Ishikawa (cell line): ENCODE data around the gene DCDC2.

Source experiments
- CEBPB ChIP-seq: IDR thresholded peaks from 2 replicates; pipeline ENCODE4 v1.6.1; 2012
- CREB1 ChIP-seq: IDR thresholded peaks from 2 replicates; pipeline ENCODE4 v1.6.1; 2012; ENCODE audit warnings: low read depth
- EGR1 ChIP-seq: IDR thresholded peaks from 2 replicates; pipeline ENCODE4 v1.6.1; 2012
- EP300 ChIP-seq: IDR thresholded peaks from 2 replicates; pipeline ENCODE4 v1.6.1; 2012; ENCODE audit warnings: borderline replicate concordance
- FOXM1 ChIP-seq: IDR thresholded peaks from 2 replicates; pipeline ENCODE4 v1.6.1; 2012; ENCODE audit warnings: low read depth, borderline replicate concordance
- NFIC ChIP-seq: IDR thresholded peaks from 2 replicates; pipeline ENCODE4 v1.6.1; 2012
- RAD21 ChIP-seq: IDR thresholded peaks from 2 replicates; pipeline ENCODE4 v1.6.1; 2012; ENCODE audit warnings: low read depth
- TAF1 ChIP-seq: IDR thresholded peaks from 2 replicates; pipeline ENCODE4 v1.6.1; 2012; ENCODE audit warnings: low read depth, mild to moderate bottlenecking
- TCF12 ChIP-seq: IDR thresholded peaks from 2 replicates; pipeline ENCODE4 v1.6.1; 2012; ENCODE audit warnings: low read depth
- TEAD4 ChIP-seq: IDR thresholded peaks from 2 replicates; pipeline ENCODE4 v1.6.1; 2012
- YY1 ChIP-seq: IDR thresholded peaks from 2 replicates; pipeline ENCODE4 v1.6.1; 2012; ENCODE audit warnings: low read depth
- ZBTB7A ChIP-seq: IDR thresholded peaks from 2 replicates; pipeline ENCODE4 v1.6.1; 2012; ENCODE audit warnings: low read depth
- TF ChIP-seq, protein P1 (sequence below): IDR thresholded peaks from 2 replicates; pipeline ENCODE4 v1.6.1; 2012; ENCODE audit warnings: low read depth, mild to moderate bottlenecking
- TF ChIP-seq, protein P2 (sequence below): IDR thresholded peaks from 2 replicates; pipeline ENCODE4 v1.6.1; 2012
- TF ChIP-seq, protein P3 (sequence below): IDR thresholded peaks from 2 replicates; pipeline ENCODE4 v1.6.1; 2012

The DCDC2 gene

DNA sequence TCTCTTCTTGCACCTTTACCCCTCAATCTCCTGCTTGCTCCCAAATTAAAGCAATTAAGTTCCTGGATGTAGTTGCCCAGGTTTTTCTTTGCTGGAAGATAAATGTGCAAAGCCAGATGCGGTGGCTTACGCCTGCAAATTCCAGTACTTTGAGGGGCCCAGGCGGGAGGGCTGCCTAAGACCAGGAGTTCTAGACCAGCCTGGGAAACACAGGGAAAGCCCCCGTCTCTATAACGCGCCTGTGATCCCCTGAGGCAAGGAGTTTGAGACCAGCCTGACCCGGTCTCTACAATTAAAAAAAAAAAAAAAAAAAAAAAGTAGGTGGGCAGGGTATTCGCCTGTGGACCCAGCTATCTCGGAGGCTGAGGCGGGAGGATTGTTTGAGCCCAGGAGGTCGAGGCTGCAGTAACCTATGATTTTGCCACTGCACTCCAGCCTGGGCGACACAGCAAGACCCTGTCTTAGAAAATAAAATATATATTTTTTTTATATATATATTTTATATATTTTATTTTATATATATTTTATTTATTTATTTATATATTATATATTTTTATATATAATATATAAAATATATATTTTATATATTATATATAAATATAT, 461 bp upstream of the DCDC2 start:
- TF ChIP-seq EGR1 (no peak), CREB1 (no peak), FOXM1 (no peak), RAD21 (no peak), CEBPB (no peak), TEAD4 (no peak), TAF1 (no peak), TCF12 (no peak), EP300 (no peak), YY1 (no peak), ZBTB7A (no peak), NFIC (no peak)
- TF ChIP-seq, protein P1, sequence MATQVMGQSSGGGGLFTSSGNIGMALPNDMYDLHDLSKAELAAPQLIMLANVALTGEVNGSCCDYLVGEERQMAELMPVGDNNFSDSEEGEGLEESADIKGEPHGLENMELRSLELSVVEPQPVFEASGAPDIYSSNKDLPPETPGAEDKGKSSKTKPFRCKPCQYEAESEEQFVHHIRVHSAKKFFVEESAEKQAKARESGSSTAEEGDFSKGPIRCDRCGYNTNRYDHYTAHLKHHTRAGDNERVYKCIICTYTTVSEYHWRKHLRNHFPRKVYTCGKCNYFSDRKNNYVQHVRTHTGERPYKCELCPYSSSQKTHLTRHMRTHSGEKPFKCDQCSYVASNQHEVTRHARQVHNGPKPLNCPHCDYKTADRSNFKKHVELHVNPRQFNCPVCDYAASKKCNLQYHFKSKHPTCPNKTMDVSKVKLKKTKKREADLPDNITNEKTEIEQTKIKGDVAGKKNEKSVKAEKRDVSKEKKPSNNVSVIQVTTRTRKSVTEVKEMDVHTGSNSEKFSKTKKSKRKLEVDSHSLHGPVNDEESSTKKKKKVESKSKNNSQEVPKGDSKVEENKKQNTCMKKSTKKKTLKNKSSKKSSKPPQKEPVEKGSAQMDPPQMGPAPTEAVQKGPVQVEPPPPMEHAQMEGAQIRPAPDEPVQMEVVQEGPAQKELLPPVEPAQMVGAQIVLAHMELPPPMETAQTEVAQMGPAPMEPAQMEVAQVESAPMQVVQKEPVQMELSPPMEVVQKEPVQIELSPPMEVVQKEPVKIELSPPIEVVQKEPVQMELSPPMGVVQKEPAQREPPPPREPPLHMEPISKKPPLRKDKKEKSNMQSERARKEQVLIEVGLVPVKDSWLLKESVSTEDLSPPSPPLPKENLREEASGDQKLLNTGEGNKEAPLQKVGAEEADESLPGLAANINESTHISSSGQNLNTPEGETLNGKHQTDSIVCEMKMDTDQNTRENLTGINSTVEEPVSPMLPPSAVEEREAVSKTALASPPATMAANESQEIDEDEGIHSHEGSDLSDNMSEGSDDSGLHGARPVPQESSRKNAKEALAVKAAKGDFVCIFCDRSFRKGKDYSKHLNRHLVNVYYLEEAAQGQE, result no peak
- TF ChIP-seq, protein P2, sequence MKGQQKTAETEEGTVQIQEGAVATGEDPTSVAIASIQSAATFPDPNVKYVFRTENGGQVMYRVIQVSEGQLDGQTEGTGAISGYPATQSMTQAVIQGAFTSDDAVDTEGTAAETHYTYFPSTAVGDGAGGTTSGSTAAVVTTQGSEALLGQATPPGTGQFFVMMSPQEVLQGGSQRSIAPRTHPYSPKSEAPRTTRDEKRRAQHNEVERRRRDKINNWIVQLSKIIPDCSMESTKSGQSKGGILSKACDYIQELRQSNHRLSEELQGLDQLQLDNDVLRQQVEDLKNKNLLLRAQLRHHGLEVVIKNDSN, result no peak
- TF ChIP-seq, protein P3, sequence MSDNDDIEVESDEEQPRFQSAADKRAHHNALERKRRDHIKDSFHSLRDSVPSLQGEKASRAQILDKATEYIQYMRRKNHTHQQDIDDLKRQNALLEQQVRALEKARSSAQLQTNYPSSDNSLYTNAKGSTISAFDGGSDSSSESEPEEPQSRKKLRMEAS, result no peak

DNA sequence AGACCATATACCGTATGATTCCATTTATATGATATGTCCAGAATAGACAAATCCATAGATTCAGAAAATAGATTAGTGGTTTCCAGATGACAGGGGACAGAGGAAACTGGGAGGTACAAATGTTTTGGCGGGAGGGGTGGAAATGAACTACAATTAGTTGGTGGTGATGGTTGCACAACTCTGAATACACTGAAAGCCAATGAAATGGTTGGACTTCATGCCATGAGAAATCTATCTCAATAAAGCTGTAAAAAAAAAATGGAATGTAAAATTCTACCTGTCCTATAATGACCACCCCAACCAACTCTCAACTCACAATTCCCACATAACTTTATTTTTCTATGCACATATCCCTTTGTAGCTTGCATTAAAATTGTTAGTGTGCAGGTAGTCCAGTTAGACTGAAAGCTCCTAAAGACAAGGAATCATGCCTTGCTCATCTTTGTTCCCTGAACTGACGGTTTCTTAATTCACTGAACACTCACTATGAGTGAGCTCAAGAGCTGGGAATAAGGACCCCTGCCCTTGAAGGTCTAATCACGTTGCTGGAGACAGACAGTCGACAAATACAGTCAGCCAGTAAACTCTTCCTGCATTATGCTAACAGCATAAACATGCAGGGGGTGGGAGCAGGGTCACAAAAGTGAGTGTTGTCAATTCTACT, 1.4 kb downstream of the DCDC2 start:
- TF ChIP-seq TAF1 (no peak), TEAD4 (no peak), RAD21 (no peak), TCF12 (no peak), EGR1 (no peak), CREB1 (no peak), ZBTB7A (no peak), FOXM1 (no peak), YY1 (no peak), CEBPB (no peak), NFIC (no peak), EP300 (no peak)
- TF ChIP-seq, protein P2, result no peak
- TF ChIP-seq, protein P3, result no peak
- TF ChIP-seq, protein P1, result no peak

DNA sequence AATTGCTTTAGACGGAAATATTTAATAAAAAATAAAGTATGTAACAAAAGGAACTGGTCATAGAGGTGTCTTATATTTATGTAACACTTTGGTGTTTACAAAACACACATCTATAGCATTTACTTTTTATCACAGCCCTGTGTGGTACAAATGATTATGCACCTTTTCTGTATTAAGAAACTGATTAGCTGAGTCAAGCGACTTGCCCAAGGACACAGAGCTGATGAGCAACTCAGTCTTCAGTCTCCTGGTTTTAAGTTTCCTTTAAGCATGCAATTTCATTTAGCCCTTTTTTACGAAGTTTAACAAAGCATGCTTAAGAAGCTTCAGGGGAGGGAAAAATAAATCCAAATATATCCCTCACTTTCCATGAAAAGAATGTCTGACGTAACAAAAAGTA, 2.5 kb downstream of the DCDC2 start:
- TF ChIP-seq TCF12 (no peak), EP300 (no peak)
- TF ChIP-seq, protein P2, result no peak
- TF ChIP-seq, protein P3, result no peak

DNA sequence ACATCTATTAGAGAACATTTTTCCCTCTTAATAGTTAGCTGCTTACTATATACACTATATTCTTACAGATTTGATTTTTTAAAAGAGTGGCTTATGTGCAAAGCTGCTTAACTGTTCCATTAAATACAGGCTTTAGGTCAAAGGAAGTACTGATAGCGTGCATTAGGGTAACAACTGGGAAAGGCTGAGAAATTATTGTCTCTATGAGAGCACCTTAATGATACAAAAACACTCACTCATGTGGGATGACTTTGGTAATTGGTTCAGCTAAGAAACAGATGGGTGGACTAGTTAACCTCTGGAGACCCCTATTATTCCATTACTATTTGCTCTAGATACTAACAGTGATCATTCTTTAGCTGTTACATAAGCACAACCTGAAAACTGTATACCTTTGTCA, 4.0 kb downstream of the DCDC2 start:
- no peak for TF ChIP-seq CEBPB

DNA sequence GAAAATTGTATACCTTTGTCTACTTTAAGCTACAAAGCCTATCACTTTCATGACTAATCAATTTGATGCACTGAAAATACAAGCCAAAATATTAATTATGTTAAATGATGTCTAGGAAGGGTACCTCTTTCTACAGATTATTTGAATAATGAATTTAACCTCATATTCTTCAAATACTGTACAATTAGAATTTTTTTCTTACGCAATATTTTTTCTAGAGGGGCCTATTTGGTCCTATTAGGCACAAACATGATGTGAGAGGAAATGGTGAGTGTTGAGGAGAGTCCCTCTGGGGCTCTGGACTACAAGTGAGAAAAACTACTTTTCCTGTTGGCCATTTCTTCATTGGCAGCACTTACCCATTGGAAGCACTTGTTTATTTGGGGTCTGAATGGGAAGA, 5.4 kb downstream of the DCDC2 start:
- TF ChIP-seq TAF1 (no peak), YY1 (no peak), NFIC (no peak), RAD21 (no peak), EP300 (no peak), EGR1 (no peak)
- TF ChIP-seq, protein P1, result no peak
